Pericardium fibroblast (primary cell): ENCODE results near the gene ACER2. TPM values are rescaled to one million over a fixed set of nuclear protein-coding genes. Genes with fewer than 3 reads are reported as not detected.

ENCODE experiments used
- total RNA-seq: library from RNA; depleted of rRNA; stranded (reverse); fragments of >200 nt; gene quantifications from 2 replicates; pipeline ENCODE4 v1.2.3, GENCODE V29; 2015

Gene ACER2
- 0.26 and 2.7 TPM in 2 replicates for total RNA-seq

DNA sequence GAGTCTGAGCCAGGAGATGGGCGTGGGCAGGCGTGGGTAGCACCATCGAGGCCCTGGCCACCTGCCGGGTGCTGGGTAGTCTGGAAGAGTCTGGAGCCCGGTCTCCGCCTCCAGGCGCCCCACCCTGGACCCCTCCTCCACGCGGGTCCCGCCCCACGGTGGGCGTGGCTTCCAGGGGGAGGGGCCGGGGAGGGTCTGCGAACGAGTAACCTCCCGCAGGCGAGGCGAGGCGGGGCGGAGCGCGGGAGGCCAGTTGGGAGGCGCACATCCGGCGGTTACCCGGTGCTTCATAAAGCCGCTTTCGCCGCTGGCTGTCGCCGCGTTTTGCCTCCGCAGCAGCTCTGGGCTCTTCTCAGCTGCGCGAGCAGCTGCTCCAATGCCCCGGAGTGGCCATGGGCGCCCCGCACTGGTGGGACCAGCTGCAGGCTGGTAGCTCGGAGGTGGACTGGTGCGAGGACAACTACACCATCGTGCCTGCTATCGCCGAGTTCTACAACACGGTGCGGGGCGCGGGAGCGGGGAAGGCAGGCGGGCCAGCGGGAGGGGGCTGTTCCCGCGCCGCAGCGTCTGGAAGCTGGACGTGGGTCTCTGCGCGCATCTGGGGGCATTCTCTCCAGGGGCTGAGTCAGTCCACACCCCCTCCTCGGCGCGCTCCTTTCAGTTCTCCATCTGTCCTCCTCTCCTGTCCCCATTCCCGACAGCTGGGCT is at the start of gene ACER2:
Gene ACER2, plus strand, starts transcription at position 317 of the 708 bp plus-strand sequence. Its CDS starts 76 bp downstream, at position 393.

Other genes starting within 250 kb of the ACER2 start
- gene DENND4C, start 178.3 kb upstream of the ACER2 start, total RNA-seq, result 23.7 and 24.0 TPM in 2 replicates
- 1,686 and 2,385 TPM in 2 replicates for gene RPS6, start 28.8 kb upstream of the ACER2 start, total RNA-seq